ENCODE results near the gene FAM20A. TPM values are rescaled to one million over a fixed set of nuclear protein-coding genes. Genes with fewer than 3 reads are reported as not detected.
A peak's percentile ranks its signal among the peaks of the same experiment; 100 is the strongest.
"Not testable (repeated sequence)": the region's sequence is repeated elsewhere in the genome, so short reads cannot be mapped to it uniquely, and the experiment has no call there.

FAM20A gene
- total RNA-seq, 2 donors from 2014 or later = 2.5 to 4.4 TPM

GRCh38 chr17:68526548-68526947, 74.6 kb downstream of the FAM20A start:
- no peaks in the 10 kb centered on the region for H3K9me3 ChIP-seq
- TF ChIP-seq CTCF (IDR thresholded peaks at IDR 0.05) = no peak
- H3K36me3 ChIP-seq = peaks cover 90% of the 10 kb centered on the region
- DNase-seq (ENCODE audit: low spot score) = no peak
- H3K27ac ChIP-seq = no peak overlapping the region
- no peak overlapping the region for H3K4me3 ChIP-seq
- peaks cover 0 to 19% of the 10 kb centered on the region in 2 donors for H3K4me1 ChIP-seq
- no peaks in the 10 kb centered on the region for H3K27me3 ChIP-seq

GRCh38 chr17:68522266-68522665, 78.9 kb downstream of the FAM20A start:
- peak overlapping the region in 1 of 2 donors; percentile 2 for H3K4me3 ChIP-seq
- no peaks in the 10 kb centered on the region for H3K9me3 ChIP-seq
- H3K27me3 ChIP-seq = no peaks in the 10 kb centered on the region
- peaks cover 67% of the 10 kb centered on the region for H3K36me3 ChIP-seq
- no peak for TF ChIP-seq CTCF (IDR thresholded peaks at IDR 0.05)
- peak overlapping the region; percentile 97 to 99 for H3K27ac ChIP-seq
- peaks cover 0 to 46% of the 10 kb centered on the region in 2 donors for H3K4me1 ChIP-seq
- no peak for DNase-seq (ENCODE audit: low spot score)

- Histone ChIP-seq H3K4me3 (no peak overlapping the region), H3K27me3 (no peaks in the 10 kb centered on the region), H3K36me3 (peaks cover 65% of the 10 kb centered on the region), H3K9me3 (no peaks in the 10 kb centered on the region), H3K27ac (peak overlapping the region; percentile 97 to 99), H3K4me1 (peaks cover 0 to 62% of the 10 kb centered on the region in 2 donors)
- no peak for TF ChIP-seq CTCF (IDR thresholded peaks at IDR 0.05)
- no peak for DNase-seq (ENCODE audit: low spot score)
These were observed 81.3 kb downstream of the FAM20A start for GRCh38 chr17:68519911-68520310.

- peaks cover 0 to 70% of the 10 kb centered on the region in 2 donors for H3K4me1 ChIP-seq
- peak overlapping the region; percentile 97 to 99 for H3K27ac ChIP-seq
- H3K9me3 ChIP-seq; H3K4me3 ChIP-seq; DNase-seq (ENCODE audit: low spot score); H3K27me3 ChIP-seq: not testable (repeated sequence)
- H3K36me3 ChIP-seq = peaks cover 56% of the 10 kb centered on the region
These were observed 82.1 kb downstream of the FAM20A start for GRCh38 chr17:68519051-68519450.

- no peak for DNase-seq (ENCODE audit: low spot score)
- TF ChIP-seq CTCF (IDR thresholded peaks at IDR 0.05) = no peak
- H3K9me3 ChIP-seq = no peaks in the 10 kb centered on the region
- H3K27ac ChIP-seq = peak overlapping the region; percentile 97 to 99
- H3K36me3 ChIP-seq = peaks cover 48% of the 10 kb centered on the region
- peaks cover 0 to 73% of the 10 kb centered on the region in 2 donors for H3K4me1 ChIP-seq
- no peak overlapping the region for H3K4me3 ChIP-seq
- H3K27me3 ChIP-seq = no peaks in the 10 kb centered on the region
These were observed 82.9 kb downstream of the FAM20A start for GRCh38 chr17:68518063-68518815.

DNA sequence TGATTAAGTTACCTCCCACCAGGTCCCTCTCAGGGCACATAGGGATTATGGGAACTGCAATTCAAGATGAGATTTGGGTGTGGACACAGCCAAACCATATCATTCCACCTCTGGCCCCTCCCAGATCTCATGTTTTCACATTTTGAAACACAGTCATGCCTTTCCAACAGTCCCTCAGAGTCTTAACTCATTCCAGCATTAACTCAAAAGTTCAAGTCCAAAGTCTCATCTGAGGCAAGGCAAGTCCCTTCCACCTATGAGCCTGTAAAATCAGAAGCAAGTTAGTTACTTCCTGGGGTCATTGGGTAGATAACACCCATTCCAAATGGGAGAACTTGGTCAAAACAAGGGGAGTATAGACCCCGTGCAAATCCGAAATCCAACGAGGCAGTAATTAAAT, 83.6 kb downstream of the FAM20A start:
- not testable (repeated sequence) for DNase-seq (ENCODE audit: low spot score); H3K27me3 ChIP-seq; H3K4me3 ChIP-seq; H3K9me3 ChIP-seq
- Histone ChIP-seq H3K27ac (peak overlapping the region; percentile 97 to 99), H3K4me1 (peaks cover 0 to 68% of the 10 kb centered on the region in 2 donors), H3K36me3 (peaks cover 42% of the 10 kb centered on the region)

GRCh38 chr17:68516732-68517131, 84.4 kb downstream of the FAM20A start:
- Histone ChIP-seq H3K9me3 (no peaks in the 10 kb centered on the region), H3K4me3 (no peak overlapping the region), H3K27me3 (no peaks in the 10 kb centered on the region), H3K36me3 (peaks cover 42% of the 10 kb centered on the region), H3K4me1 (peaks cover 0 to 59% of the 10 kb centered on the region in 2 donors), H3K27ac (peak overlapping the region; percentile 97 to 99)
- DNase-seq (ENCODE audit: low spot score) = no peak
- no peak for TF ChIP-seq CTCF (IDR thresholded peaks at IDR 0.05)

Data from right atrium auricular region (tissue), 2 donors.